ENCODE results near the gene LRG1. TPM values are rescaled to one million over a fixed set of nuclear protein-coding genes. Genes with fewer than 3 reads are reported as not detected.
A peak's percentile ranks its signal among the peaks of the same experiment; 100 is the strongest.

Gene LRG1
- total and polyA plus RNA-seq, 4 donors = 14.4 to 56.7 (median 15.6) TPM

GRCh38 chr19:4559569-4559968 is 19.7 kb upstream of the LRG1 start, which contains the start of gene SEMA6B:
Gene SEMA6B (minus strand): TSS chr19:4559684. CDS start chr19:4558457, 1,227 bp downstream.
- no peak for ATAC-seq (ENCODE audit: insufficient read depth, low FRiP score)
- Histone ChIP-seq H3K4me1 (ENCODE audit: control insufficient read depth in 5 of 5, insufficient read depth in 5 of 5, low read length in 5 of 5) (peaks cover 0 to 6% (median 0%) of the 10 kb centered on the region in 5 donors), H3K4me3 (peak within 1 kb of the TSS; percentile 58), H3K27ac (ENCODE audit: low read depth in 1 of 2, low read length in 1 of 2) (peak within 1 kb of the TSS; percentile 68 to 69), H3K9ac (ENCODE audit: insufficient read depth in 1 of 2, low read length in 2 of 2) (no peak within 1 kb of the TSS), H3K9me3 (ENCODE audit: control insufficient read depth in 4 of 4, insufficient read depth in 3 of 4, low read length in 3 of 4) (no peaks in the 10 kb centered on the region), H3K36me3 (ENCODE audit: control insufficient read depth in 4 of 4, insufficient read depth in 4 of 4, low read length in 4 of 4) (peaks cover 0 to 5% (median 0%) of the 10 kb centered on the region in 4 donors), H3K27me3 (ENCODE audit: control insufficient read depth in 3 of 3, insufficient read depth in 3 of 3, low read length in 2 of 3) (no peaks in the 10 kb centered on the region)
- WGBS, 2 donors = 8 to 34% methylated on average over 13 of the region's 13 CpGs
- peak in 2 of 3 donors; percentile 17 to 31 for DNase-seq
- TF ChIP-seq, protein P1, sequence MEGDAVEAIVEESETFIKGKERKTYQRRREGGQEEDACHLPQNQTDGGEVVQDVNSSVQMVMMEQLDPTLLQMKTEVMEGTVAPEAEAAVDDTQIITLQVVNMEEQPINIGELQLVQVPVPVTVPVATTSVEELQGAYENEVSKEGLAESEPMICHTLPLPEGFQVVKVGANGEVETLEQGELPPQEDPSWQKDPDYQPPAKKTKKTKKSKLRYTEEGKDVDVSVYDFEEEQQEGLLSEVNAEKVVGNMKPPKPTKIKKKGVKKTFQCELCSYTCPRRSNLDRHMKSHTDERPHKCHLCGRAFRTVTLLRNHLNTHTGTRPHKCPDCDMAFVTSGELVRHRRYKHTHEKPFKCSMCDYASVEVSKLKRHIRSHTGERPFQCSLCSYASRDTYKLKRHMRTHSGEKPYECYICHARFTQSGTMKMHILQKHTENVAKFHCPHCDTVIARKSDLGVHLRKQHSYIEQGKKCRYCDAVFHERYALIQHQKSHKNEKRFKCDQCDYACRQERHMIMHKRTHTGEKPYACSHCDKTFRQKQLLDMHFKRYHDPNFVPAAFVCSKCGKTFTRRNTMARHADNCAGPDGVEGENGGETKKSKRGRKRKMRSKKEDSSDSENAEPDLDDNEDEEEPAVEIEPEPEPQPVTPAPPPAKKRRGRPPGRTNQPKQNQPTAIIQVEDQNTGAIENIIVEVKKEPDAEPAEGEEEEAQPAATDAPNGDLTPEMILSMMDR (IDR thresholded peaks at IDR 0.05; ENCODE audit: control extremely low read depth, extremely low read depth) = no peak

- peak in 2 of 3 donors; percentile 31 to 47 for DNase-seq
- no peak for ATAC-seq (ENCODE audit: insufficient read depth, low FRiP score)
- no peak overlapping the region for H3K27ac ChIP-seq (ENCODE audit: low read depth in 1 of 2, low read length in 1 of 2)
- 29 to 30% methylated on average over 35 to 44 of the region's 44 CpGs for WGBS, 2 donors
- H3K4me3 ChIP-seq = peak overlapping the region; percentile 43
- TF ChIP-seq, protein P1 (IDR thresholded peaks at IDR 0.05; ENCODE audit: control extremely low read depth, extremely low read depth) = peak; percentile 83
- no peaks in the 10 kb centered on the region for H3K9me3 ChIP-seq (ENCODE audit: control insufficient read depth in 4 of 4, insufficient read depth in 3 of 4, low read length in 3 of 4)
- H3K36me3 ChIP-seq (ENCODE audit: control insufficient read depth in 4 of 4, insufficient read depth in 4 of 4, low read length in 4 of 4) = peaks cover 0 to 11% (median 0%) of the 10 kb centered on the region in 4 donors
- no peak overlapping the region for H3K9ac ChIP-seq (ENCODE audit: insufficient read depth in 1 of 2, low read length in 2 of 2)
- no peaks in the 10 kb centered on the region for H3K27me3 ChIP-seq (ENCODE audit: control insufficient read depth in 3 of 3, insufficient read depth in 3 of 3, low read length in 2 of 3)
- peaks cover 0 to 6% (median 0%) of the 10 kb centered on the region in 5 donors for H3K4me1 ChIP-seq (ENCODE audit: control insufficient read depth in 5 of 5, insufficient read depth in 5 of 5, low read length in 5 of 5)
These were observed 18.4 kb upstream of the LRG1 start for GRCh38 chr19:4557971-4558941.

DNA sequence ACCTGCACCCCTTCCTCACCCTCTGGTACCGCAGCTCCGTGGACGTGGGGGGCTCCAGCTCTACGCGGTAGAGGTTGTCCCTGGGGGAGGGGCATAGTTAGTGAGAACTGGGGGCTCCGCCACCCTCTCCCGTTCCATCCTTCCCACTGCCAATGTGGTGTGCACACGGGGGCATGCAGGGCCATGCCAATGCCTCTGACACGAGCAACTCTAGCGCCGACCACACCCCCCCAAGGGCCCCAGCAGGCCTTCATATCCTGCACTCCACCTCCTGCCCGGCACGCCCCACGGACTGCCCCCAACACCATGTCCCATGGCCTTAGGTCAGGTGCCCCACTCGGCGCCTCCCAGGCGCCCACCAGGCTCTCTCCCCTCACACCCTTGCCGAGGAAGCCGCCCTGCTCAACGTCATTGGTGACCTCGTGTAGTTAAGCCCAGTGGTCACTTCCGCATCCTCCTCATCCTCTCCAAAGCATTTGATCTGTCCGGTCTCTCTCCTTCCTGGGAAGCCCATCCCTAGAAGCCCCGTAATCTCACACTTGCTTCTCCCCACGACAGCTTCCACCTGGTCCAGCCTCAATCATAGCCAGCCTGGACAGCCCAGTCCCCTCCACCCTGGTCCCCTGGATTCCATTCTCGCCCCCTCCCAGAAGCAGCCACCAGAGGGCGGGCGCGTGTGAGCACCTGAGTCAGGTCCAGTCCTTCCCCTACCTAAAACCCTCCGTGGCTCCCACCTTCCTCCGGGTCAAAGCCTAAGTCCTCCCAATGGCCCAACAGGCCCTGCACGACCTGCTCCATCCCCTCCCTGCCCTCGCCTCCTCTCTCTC is 17.5 kb upstream of the LRG1 start:
- peak overlapping the region; percentile 43 for H3K4me3 ChIP-seq
- no peak for ATAC-seq (ENCODE audit: insufficient read depth, low FRiP score)

More for the DNA sequence above, 17.5 kb upstream of the LRG1 start:
- Histone ChIP-seq H3K9me3 (ENCODE audit: control insufficient read depth in 4 of 4, insufficient read depth in 3 of 4, low read length in 3 of 4) (no peaks in the 10 kb centered on the region), H3K27me3 (ENCODE audit: control insufficient read depth in 3 of 3, insufficient read depth in 3 of 3, low read length in 2 of 3) (no peaks in the 10 kb centered on the region), H3K9ac (ENCODE audit: insufficient read depth in 1 of 2, low read length in 2 of 2) (no peak overlapping the region), H3K4me1 (ENCODE audit: control insufficient read depth in 5 of 5, insufficient read depth in 5 of 5, low read length in 5 of 5) (peaks cover 0 to 5% (median 0%) of the 10 kb centered on the region in 5 donors), H3K36me3 (ENCODE audit: control insufficient read depth in 4 of 4, insufficient read depth in 4 of 4, low read length in 4 of 4) (peaks cover 0 to 16% (median 0%) of the 10 kb centered on the region in 4 donors), H3K27ac (ENCODE audit: low read depth in 1 of 2, low read length in 1 of 2) (no peak overlapping the region)
- TF ChIP-seq, protein P1 (IDR thresholded peaks at IDR 0.05; ENCODE audit: control extremely low read depth, extremely low read depth) = no peak
- DNase-seq = no peak
- 84 to 87% methylated on average over 33 of the region's 33 CpGs for WGBS, 2 donors

All from lung (tissue), 12 donors.